Sigmoid colon (tissue), 7 donors: ENCODE results near the gene RBPJ. TPM values are rescaled to one million over a fixed set of nuclear protein-coding genes. Genes with fewer than 3 reads are reported as not detected.

Experiments
- DNase-seq: peaks from one replicate; pipeline ENCODE4 v3.0.0-alpha.2; 2019
- H3K27ac ChIP-seq, 4 donors: fragments of 200-600 bp; sonication (generic); one replicate each; pipeline ENCODE4 v1.5.1; 2016 to 2019; ENCODE audit warnings: mild to moderate bottlenecking in 1 of 4
- H3K27me3 ChIP-seq, 3 donors: fragments of 200-600 bp; sonication (generic); one replicate each; pipeline ENCODE4 v1.5.1; 2019; ENCODE audit warnings: mild to moderate bottlenecking in 1 of 3
- H3K36me3 ChIP-seq, 4 donors: fragments of 200-600 bp; sonication (generic); one replicate each; pipeline ENCODE4 v1.5.1; 2016 to 2019
- H3K4me1 ChIP-seq, 4 donors: fragments of 200-600 bp; sonication (generic); one replicate each; pipeline ENCODE4 v1.5.1; 2017 to 2019
- H3K4me3 ChIP-seq, 4 donors: fragments of 200-600 bp; sonication (generic); one replicate each; pipeline ENCODE4 v1.5.1; 2017 to 2019; ENCODE audit warnings: mild to moderate bottlenecking in 2 of 4, moderate library complexity in 1 of 4
- H3K9me3 ChIP-seq, 4 donors: fragments of 200-600 bp in 3 of 4; sonication (generic) in 3 of 4; one replicate each; pipeline versions ENCODE4 v1.5.1 to v1.6.1; 2013 to 2019
- EP300 ChIP-seq, 4 donors: sonication (generic); formaldehyde crosslinking; IDR thresholded peaks; one replicate each; pipeline ENCODE4 v1.6.1; 2017; ENCODE audit warnings: antibody characterized with exemption in 4 of 4
- POLR2A ChIP-seq, 2 donors: fragments of 450-650 bp; IDR thresholded peaks; one replicate each; pipeline ENCODE4 v1.6.1; 2016; ENCODE audit warnings: antibody characterized with exemption in 2 of 2, mild to moderate bottlenecking in 2 of 2, moderate library complexity in 2 of 2
- POLR2AphosphoS5 ChIP-seq, 4 donors: sonication (generic); formaldehyde crosslinking; IDR thresholded peaks; one replicate each; pipeline ENCODE4 v1.6.1; 2017; ENCODE audit warnings: antibody characterized with exemption in 4 of 4
- WGBS, 2 donors: extraction: QIAGEN DNeasy Blood & Tissue Kit; methylation state at CpG; one replicate each; pipeline ENCODE4 v1.1.7; 2013; 5-methylcytosine and 5-hydroxymethylcytosine counted together
- intact Hi-C: fragments of 100-400 bp; cut with DNase I; formaldehyde crosslinking; loops from one replicate; pipeline ENCODE4 v1.15.1; 2023
- polyA plus RNA-seq, 3 donors: library from polyadenylated mRNA; stranded (reverse); fragments of 200-250 nt; gene quantifications; one replicate each; pipeline ENCODE4 v1.2.3, GENCODE V29; 2013
- total RNA-seq, 4 donors: library from RNA; depleted of rRNA; stranded (reverse); fragments of >200 nt; gene quantifications; one replicate each; pipeline ENCODE4 v1.1.0, GENCODE V29; 2016
- TF ChIP-seq, protein P1 (sequence below), 4 experiments: fragments of 450-650 bp in 3 of 4; fragments of 200-600 bp in 1 of 4; IDR thresholded peaks; one replicate each; pipeline ENCODE4 v1.5.1; 2016 to 2019; ENCODE audit warnings: antibody characterized with exemption in 4 of 4, mild to moderate bottlenecking in 3 of 4, moderate library complexity in 2 of 4
- donor health status: healthy with polysubstance abuse.
- donor health status: Bipolar disorder and iron deficiency.
- donor health status: healthy.

The RBPJ gene
- total and polyA plus RNA-seq, 7 donors, result 15.0 to 114 (median 78.4) TPM

DNA sequence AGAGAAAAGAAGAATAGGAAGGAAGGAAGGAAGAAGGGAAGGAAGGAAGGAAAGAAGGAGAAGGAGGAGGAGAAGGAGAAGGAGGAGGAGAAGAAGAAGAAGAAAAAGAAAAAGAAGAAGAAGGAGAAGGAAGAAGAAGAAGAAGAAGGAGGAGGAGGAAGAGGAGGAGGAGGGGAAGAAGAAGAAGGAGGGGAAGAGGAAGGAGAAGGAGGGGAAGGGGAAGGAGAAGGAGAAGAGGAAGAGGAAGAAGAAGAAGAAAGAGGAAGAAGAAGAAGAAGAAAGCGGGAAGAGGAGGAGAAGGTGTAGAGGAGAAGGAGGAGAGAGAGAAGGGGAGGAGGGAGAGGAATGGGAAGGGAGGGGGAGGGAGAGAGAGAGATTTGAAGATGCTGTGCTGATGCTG lies 146.9 kb downstream of the RBPJ start:
- Histone ChIP-seq H3K4me1 (peaks cover 0 to 13% (median 10%) of the 10 kb centered on the region in 4 donors), H3K9me3 (no peaks in the 10 kb centered on the region), H3K36me3 (no peaks in the 10 kb centered on the region), H3K4me3 (no peak overlapping the region), H3K27ac (no peak overlapping the region), H3K27me3 (no peaks in the 10 kb centered on the region)
- no peak for DNase-seq
- TF ChIP-seq POLR2AphosphoS5 (IDR thresholded peaks at IDR 0.05) (no peak), EP300 (IDR thresholded peaks at IDR 0.05) (no peak), POLR2A (IDR thresholded peaks at IDR 0.05) (no peak)
- TF ChIP-seq, protein P1, sequence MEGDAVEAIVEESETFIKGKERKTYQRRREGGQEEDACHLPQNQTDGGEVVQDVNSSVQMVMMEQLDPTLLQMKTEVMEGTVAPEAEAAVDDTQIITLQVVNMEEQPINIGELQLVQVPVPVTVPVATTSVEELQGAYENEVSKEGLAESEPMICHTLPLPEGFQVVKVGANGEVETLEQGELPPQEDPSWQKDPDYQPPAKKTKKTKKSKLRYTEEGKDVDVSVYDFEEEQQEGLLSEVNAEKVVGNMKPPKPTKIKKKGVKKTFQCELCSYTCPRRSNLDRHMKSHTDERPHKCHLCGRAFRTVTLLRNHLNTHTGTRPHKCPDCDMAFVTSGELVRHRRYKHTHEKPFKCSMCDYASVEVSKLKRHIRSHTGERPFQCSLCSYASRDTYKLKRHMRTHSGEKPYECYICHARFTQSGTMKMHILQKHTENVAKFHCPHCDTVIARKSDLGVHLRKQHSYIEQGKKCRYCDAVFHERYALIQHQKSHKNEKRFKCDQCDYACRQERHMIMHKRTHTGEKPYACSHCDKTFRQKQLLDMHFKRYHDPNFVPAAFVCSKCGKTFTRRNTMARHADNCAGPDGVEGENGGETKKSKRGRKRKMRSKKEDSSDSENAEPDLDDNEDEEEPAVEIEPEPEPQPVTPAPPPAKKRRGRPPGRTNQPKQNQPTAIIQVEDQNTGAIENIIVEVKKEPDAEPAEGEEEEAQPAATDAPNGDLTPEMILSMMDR (IDR thresholded peaks at IDR 0.05), result no peak
- 86 to 91% methylated on average over 1 of the region's 1 CpG for WGBS, 2 donors
- intact Hi-C loops, result loop anchor here (10.0 kb wide), 1 partner anchor 537 kb away; no protein-coding TSS in a partner anchor

DNA sequence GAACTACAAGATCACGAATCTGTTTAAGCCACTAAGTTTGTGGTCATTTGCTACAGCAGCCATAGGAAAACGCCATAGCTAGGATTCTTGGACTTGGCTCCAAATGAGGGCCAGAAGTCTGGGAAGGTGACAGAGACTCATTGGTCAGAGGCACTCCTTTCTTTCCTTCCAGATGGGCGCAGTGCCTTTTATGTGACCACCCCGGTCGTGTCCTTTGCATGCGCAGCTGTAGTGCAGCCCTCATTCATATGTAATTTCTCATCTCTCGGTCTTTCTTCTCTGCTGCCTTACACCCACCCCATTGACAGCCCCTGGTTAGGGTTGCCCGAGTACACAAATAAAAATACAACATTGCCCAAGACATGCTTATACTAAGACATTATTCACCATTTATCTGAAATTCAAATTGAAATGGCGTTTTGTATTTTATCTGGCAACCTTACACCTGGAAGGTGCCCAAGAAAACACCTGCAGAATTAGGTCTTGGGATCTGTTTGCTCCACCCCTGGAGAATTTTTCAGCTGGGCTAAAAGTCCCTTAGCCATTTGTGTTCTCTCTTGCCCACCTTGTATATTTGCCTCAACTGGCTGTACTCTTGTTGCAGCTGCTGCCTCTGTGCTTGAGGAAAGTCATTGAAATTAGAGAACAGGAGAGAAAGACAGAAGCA lies 147.6 kb downstream of the RBPJ start:
- intact Hi-C loops, result loop anchor here (10.0 kb wide), 1 partner anchor 536 kb away; no protein-coding TSS in a partner anchor
- TF ChIP-seq POLR2AphosphoS5 (IDR thresholded peaks at IDR 0.05) (no peak), POLR2A (IDR thresholded peaks at IDR 0.05) (no peak), EP300 (IDR thresholded peaks at IDR 0.05) (no peak)
- TF ChIP-seq, protein P1 (IDR thresholded peaks at IDR 0.05), result no peak

DNA sequence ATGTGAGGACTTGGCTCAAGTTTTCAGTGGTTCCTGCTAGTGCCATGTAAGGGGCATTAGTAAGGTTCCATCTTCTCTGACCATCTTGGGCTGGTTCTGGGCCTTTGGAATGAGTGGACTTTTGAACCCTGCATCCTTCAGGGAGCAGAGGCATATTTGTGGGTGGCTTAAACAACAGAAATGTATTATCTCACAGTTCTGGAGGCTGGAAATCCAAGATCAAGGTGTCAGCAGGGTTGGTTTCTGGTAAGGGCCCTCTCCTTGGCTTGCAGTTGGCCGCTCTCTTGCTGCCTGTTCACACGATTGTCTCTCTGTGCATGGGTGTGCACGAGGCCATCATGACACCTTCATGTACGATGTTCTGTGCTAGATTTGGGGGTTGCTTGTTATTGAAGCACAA lies 148.2 kb downstream of the RBPJ start:
- H3K4me3 ChIP-seq, result no peak overlapping the region
- 68 to 71% methylated on average over 4 of the region's 4 CpGs for WGBS, 2 donors
- no peak for DNase-seq
- TF ChIP-seq, protein P1 (IDR thresholded peaks at IDR 0.05), result no peak
- no peak for TF ChIP-seq POLR2A (IDR thresholded peaks at IDR 0.05)
- TF ChIP-seq EP300 (IDR thresholded peaks at IDR 0.05), result no peak
- TF ChIP-seq POLR2AphosphoS5 (IDR thresholded peaks at IDR 0.05), result no peak
- no peaks in the 10 kb centered on the region for H3K9me3 ChIP-seq
- H3K27ac ChIP-seq, result no peak overlapping the region
- H3K4me1 ChIP-seq, result peaks cover 0 to under 1% (median 0%) of the 10 kb centered on the region in 4 donors
- H3K36me3 ChIP-seq, result no peaks in the 10 kb centered on the region
- no peaks in the 10 kb centered on the region for H3K27me3 ChIP-seq
- intact Hi-C loops, result loop anchor here (10.0 kb wide), 1 partner anchor 536 kb away; no protein-coding TSS in a partner anchor

More for the DNA sequence above, 147.6 kb downstream of the RBPJ start:
- no peak overlapping the region for H3K27ac ChIP-seq
- no peaks in the 10 kb centered on the region for H3K36me3 ChIP-seq
- DNase-seq, result no peak
- H3K27me3 ChIP-seq, result no peaks in the 10 kb centered on the region
- H3K4me1 ChIP-seq, result peaks cover 0 to 6% (median 3%) of the 10 kb centered on the region in 4 donors
- no peak overlapping the region for H3K4me3 ChIP-seq
- H3K9me3 ChIP-seq, result no peaks in the 10 kb centered on the region
- 77 to 88% methylated on average over 9 of the region's 9 CpGs for WGBS, 2 donors

DNA sequence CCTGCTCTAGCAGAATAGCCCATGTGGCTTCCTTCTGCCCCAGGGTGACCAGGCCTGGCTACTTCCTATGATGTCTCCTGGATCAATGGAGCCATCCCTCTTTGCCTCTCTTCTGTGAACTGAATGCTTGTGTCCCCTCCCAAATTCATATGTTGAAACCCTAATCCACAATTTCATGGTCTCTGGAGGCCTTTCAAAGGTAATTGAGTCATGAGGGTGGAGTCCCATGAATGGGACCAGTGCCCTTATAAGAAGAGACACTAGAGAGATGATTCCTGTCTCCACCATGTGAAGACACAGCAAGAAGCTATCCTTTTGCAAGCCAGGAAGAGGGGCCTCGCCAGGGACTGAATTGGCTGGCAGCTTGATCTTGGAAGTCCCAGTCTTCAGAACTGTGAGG lies 151.1 kb downstream of the RBPJ start:
- H3K36me3 ChIP-seq, result no peaks in the 10 kb centered on the region
- no peak overlapping the region for H3K27ac ChIP-seq
- no peaks in the 10 kb centered on the region for H3K4me1 ChIP-seq
- intact Hi-C loops, result no loop called here
- H3K4me3 ChIP-seq, result no peak overlapping the region
- 84 to 93% methylated on average over 1 of the region's 1 CpG for WGBS, 2 donors
- H3K27me3 ChIP-seq, result no peaks in the 10 kb centered on the region
- TF ChIP-seq, protein P1 (IDR thresholded peaks at IDR 0.05), result no peak
- no peak for TF ChIP-seq POLR2A (IDR thresholded peaks at IDR 0.05)
- TF ChIP-seq EP300 (IDR thresholded peaks at IDR 0.05), result no peak
- TF ChIP-seq POLR2AphosphoS5 (IDR thresholded peaks at IDR 0.05), result no peak
- no peaks in the 10 kb centered on the region for H3K9me3 ChIP-seq
- no peak for DNase-seq
